ENCODE data around the gene GLDC. TPM values are rescaled to one million over a fixed set of nuclear protein-coding genes. Genes with fewer than 3 reads are reported as not detected.

GLDC gene
- total RNA-seq, 1 experiment from 2014 or later = 145 TPM

DNA sequence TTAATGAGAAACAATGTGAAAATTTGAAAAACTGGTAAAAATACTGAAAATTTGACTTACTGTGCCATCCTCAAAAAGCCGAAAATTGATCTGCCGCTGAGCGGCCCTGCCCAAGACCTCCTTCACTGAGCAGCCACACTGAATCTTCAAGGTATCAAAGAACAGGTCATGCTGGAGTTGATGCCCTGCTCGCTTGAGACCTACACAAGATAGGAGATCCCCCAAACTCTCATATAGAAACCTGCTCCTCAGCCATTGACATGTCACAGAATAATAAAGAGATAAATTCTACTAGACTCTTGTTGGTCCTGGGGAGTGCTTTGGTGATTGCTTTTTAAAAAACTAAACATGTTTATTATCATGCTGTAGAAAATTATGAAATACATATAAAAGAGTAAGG, 52.7 kb downstream of the GLDC start (continued):
- TF ChIP-seq, protein P1, sequence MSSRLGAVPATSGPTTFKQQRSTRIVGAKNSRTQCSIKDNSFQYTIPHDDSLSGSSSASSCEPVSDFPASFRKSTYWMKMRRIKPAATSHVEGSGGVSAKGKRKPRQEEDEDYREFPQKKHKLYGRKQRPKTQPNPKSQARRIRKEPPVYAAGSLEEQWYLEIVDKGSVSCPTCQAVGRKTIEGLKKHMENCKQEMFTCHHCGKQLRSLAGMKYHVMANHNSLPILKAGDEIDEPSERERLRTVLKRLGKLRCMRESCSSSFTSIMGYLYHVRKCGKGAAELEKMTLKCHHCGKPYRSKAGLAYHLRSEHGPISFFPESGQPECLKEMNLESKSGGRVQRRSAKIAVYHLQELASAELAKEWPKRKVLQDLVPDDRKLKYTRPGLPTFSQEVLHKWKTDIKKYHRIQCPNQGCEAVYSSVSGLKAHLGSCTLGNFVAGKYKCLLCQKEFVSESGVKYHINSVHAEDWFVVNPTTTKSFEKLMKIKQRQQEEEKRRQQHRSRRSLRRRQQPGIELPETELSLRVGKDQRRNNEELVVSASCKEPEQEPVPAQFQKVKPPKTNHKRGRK (CRISPR knock-in tag; IDR thresholded peaks at IDR 0.05; ENCODE audit: borderline replicate concordance) = no peak
- TF ChIP-seq ZNF138 (CRISPR knock-in tag; conservative IDR thresholded peaks at IDR 0.05) (no peak), ATF1 (CRISPR knock-in tag; IDR thresholded peaks at IDR 0.05) (no peak), MYBL2 (CRISPR knock-in tag; IDR thresholded peaks at IDR 0.05) (no peak), SOX15 (CRISPR knock-in tag; IDR thresholded peaks at IDR 0.05) (no peak)
- TF ChIP-seq, protein P2, sequence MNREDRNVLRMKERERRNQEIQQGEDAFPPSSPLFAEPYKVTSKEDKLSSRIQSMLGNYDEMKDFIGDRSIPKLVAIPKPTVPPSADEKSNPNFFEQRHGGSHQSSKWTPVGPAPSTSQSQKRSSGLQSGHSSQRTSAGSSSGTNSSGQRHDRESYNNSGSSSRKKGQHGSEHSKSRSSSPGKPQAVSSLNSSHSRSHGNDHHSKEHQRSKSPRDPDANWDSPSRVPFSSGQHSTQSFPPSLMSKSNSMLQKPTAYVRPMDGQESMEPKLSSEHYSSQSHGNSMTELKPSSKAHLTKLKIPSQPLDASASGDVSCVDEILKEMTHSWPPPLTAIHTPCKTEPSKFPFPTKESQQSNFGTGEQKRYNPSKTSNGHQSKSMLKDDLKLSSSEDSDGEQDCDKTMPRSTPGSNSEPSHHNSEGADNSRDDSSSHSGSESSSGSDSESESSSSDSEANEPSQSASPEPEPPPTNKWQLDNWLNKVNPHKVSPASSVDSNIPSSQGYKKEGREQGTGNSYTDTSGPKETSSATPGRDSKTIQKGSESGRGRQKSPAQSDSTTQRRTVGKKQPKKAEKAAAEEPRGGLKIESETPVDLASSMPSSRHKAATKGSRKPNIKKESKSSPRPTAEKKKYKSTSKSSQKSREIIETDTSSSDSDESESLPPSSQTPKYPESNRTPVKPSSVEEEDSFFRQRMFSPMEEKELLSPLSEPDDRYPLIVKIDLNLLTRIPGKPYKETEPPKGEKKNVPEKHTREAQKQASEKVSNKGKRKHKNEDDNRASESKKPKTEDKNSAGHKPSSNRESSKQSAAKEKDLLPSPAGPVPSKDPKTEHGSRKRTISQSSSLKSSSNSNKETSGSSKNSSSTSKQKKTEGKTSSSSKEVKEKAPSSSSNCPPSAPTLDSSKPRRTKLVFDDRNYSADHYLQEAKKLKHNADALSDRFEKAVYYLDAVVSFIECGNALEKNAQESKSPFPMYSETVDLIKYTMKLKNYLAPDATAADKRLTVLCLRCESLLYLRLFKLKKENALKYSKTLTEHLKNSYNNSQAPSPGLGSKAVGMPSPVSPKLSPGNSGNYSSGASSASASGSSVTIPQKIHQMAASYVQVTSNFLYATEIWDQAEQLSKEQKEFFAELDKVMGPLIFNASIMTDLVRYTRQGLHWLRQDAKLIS (CRISPR knock-in tag; IDR thresholded peaks at IDR 0.05; ENCODE audit: borderline replicate concordance) = no peak
- TF ChIP-seq, protein P3, sequence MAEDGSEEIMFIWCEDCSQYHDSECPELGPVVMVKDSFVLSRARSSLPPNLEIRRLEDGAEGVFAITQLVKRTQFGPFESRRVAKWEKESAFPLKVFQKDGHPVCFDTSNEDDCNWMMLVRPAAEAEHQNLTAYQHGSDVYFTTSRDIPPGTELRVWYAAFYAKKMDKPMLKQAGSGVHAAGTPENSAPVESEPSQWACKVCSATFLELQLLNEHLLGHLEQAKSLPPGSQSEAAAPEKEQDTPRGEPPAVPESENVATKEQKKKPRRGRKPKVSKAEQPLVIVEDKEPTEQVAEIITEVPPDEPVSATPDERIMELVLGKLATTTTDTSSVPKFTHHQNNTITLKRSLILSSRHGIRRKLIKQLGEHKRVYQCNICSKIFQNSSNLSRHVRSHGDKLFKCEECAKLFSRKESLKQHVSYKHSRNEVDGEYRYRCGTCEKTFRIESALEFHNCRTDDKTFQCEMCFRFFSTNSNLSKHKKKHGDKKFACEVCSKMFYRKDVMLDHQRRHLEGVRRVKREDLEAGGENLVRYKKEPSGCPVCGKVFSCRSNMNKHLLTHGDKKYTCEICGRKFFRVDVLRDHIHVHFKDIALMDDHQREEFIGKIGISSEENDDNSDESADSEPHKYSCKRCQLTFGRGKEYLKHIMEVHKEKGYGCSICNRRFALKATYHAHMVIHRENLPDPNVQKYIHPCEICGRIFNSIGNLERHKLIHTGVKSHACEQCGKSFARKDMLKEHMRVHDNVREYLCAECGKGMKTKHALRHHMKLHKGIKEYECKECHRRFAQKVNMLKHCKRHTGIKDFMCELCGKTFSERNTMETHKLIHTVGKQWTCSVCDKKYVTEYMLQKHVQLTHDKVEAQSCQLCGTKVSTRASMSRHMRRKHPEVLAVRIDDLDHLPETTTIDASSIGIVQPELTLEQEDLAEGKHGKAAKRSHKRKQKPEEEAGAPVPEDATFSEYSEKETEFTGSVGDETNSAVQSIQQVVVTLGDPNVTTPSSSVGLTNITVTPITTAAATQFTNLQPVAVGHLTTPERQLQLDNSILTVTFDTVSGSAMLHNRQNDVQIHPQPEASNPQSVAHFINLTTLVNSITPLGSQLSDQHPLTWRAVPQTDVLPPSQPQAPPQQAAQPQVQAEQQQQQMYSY (CRISPR knock-in tag; IDR thresholded peaks at IDR 0.05) = no peak

DNA sequence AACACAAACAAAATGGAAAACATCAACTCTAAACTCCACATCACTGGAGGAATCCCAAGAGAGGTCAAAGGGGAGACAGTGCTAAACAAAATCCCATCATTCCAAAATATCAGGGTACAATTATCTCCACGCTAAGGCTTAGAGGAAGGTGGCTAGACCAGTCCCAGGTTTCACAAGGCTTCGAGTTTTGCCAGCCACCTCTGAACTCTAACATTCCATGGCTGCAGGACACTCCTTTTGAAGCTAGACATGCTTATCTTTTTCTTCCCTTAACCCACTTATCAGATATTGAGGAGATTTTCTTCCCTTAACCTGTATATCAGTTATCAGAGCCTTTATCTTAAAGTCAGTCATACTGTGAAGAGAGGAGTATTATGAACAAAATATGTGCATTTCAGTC, 53.3 kb downstream of the GLDC start:
- TF ChIP-seq, protein P4, sequence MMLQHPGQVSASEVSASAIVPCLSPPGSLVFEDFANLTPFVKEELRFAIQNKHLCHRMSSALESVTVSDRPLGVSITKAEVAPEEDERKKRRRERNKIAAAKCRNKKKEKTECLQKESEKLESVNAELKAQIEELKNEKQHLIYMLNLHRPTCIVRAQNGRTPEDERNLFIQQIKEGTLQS (CRISPR knock-in tag; conservative IDR thresholded peaks at IDR 0.05) = no peak
- TF ChIP-seq, protein P5, sequence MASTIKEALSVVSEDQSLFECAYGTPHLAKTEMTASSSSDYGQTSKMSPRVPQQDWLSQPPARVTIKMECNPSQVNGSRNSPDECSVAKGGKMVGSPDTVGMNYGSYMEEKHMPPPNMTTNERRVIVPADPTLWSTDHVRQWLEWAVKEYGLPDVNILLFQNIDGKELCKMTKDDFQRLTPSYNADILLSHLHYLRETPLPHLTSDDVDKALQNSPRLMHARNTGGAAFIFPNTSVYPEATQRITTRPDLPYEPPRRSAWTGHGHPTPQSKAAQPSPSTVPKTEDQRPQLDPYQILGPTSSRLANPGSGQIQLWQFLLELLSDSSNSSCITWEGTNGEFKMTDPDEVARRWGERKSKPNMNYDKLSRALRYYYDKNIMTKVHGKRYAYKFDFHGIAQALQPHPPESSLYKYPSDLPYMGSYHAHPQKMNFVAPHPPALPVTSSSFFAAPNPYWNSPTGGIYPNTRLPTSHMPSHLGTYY (CRISPR knock-in tag; IDR thresholded peaks at IDR 0.05) = no peak
- TF ChIP-seq SMAD3 (CRISPR knock-in tag; IDR thresholded peaks at IDR 0.05; ENCODE audit: borderline replicate concordance) = no peak
- no peak for TF ChIP-seq TCF7 (CRISPR knock-in tag; IDR thresholded peaks at IDR 0.05; ENCODE audit: low read depth)
- TF ChIP-seq ETV6 (CRISPR knock-in tag; IDR thresholded peaks at IDR 0.05) = no peak
- TF ChIP-seq, protein P6, sequence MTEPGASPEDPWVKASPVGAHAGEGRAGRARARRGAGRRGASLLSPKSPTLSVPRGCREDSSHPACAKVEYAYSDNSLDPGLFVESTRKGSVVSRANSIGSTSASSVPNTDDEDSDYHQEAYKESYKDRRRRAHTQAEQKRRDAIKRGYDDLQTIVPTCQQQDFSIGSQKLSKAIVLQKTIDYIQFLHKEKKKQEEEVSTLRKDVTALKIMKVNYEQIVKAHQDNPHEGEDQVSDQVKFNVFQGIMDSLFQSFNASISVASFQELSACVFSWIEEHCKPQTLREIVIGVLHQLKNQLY (CRISPR knock-in tag; IDR thresholded peaks at IDR 0.05) = no peak
- H3K27me3 Mint-ChIP-seq (ENCODE audit: low read depth) = no peaks in the 10 kb centered on the region
- H3K4me3 Mint-ChIP-seq = no peak overlapping the region
- ChIA-PET CTCF (no interaction called here), POLR2A (no interaction called here)
- H3K9me3 Mint-ChIP-seq = no peaks in the 10 kb centered on the region
- H3K4me1 Mint-ChIP-seq = no peaks in the 10 kb centered on the region
- no peak for ATAC-seq
- no peak overlapping the region; the same call in 1 of the 2 replicates for H3K27ac Mint-ChIP-seq
- H3K36me3 Mint-ChIP-seq = peaks cover 69% of the 10 kb centered on the region
- no peak for DNase-seq (ENCODE audit: low spot score)

Data from WTC11 (cell line).